HG02885 (cell line): ENCODE data around the gene GGT7.

ENCODE experiments used
- ATAC-seq: cut with Tn5 transposase; IDR thresholded peaks from one replicate; pipeline ENCODE4 v1.9.1; 2021; ENCODE audit warnings: mild to moderate bottlenecking; ENCODE audit not compliant: unreplicated experiment, poor library complexity

Gene GGT7

DNA sequence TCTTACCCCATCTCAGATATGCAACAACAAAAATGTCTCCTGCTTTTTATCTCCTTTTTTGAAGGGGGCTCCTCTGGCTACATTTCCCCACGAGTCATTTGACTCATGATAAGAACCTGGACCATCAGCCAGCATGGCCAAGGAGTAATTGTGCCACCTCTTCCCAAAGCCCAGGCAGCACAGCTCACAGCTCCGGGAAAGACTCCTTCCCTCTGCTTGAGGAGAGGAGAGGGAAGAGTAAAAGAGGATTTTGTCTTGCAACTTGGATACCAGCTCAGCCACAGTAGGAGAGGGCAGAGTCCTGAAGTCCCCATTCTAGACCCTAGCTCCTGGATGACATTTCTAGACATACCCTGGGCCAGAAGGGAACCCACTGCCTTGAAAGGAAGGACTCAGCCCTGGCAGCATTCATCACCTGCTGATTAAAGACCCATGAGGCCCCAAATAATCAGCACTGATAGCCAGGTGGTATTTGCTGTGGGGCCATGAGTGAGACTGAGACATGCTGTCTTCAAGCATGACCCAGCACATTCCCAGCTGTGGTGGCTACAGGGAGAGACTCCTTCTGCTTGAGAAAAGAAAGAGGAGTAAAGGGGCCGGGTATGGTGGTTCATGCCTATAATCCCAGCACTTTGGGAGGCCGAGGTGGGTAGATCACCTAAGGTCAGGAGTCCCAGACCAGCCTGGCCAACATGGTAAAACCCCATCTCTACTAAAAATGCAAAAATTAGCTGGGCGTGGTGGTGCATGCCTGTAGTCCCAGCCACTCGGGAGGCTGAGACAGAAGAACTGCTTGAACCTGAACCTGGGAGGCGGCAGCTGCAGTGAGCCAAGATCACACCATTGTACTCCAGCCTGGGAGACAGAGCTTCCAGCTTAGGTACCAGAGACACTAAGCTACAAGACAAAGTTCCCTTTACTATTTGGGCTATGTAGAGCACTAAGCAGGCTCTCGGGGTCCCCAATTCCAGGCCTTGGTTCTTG, 75.4 kb downstream of the GGT7 start:
- ATAC-seq: no peak
